LNCaP clone FGC (cell line): ENCODE results near the gene CD24.

ENCODE experiments used
- DNase-seq: peaks from one replicate; pipeline ENCODE4 v3.0.0-alpha.2; 2011; ENCODE audit warnings: low read depth
- H3K4me3 ChIP-seq: 2 replicates; pipeline ENCODE4 v1.5.1; 2011; ENCODE audit warnings: mild to moderate bottlenecking, low read depth, low read length, control low read depth
- CTCF ChIP-seq: IDR thresholded peaks from 2 replicates; pipeline ENCODE4 v1.5.1; 2012; ENCODE audit warnings: mild to moderate bottlenecking; ENCODE audit not compliant: control insufficient read depth, insufficient read depth; ENCODE audit errors: extremely low read depth

CD24 gene

GRCh38 chr6:106961801-106962200 is 12.7 kb downstream of the CD24 start:
- no peak for DNase-seq
- no peak for TF ChIP-seq CTCF

GRCh38 chr6:106961136-106961535 is 13.4 kb downstream of the CD24 start:
- TF ChIP-seq CTCF = no peak
- H3K4me3 ChIP-seq = no peak overlapping the region
- no peak for DNase-seq

More at GRCh38 chr6:106961801-106962200, 12.7 kb downstream of the CD24 start:
- no peak overlapping the region for H3K4me3 ChIP-seq

- DNase-seq = no peak
- no peak overlapping the region for H3K4me3 ChIP-seq
- TF ChIP-seq CTCF = no peak
Measured at GRCh38 chr6:106959985-106960384, 14.5 kb downstream of the CD24 start.

- no peak overlapping the region for H3K4me3 ChIP-seq
- no peak for DNase-seq
- no peak for TF ChIP-seq CTCF
Measured at GRCh38 chr6:106939848-106940247, 34.7 kb downstream of the CD24 start.

GRCh38 chr6:106939208-106939607 is 35.3 kb downstream of the CD24 start:
- no peak for TF ChIP-seq CTCF

GRCh38 chr6:106927531-106928398 is 46.8 kb downstream of the CD24 start:
- H3K4me3 ChIP-seq = no peak overlapping the region
- TF ChIP-seq CTCF = no peak
- DNase-seq = peak; percentile 49

More at GRCh38 chr6:106939208-106939607, 35.3 kb downstream of the CD24 start:
- H3K4me3 ChIP-seq = no peak overlapping the region
- DNase-seq = peak; percentile 39
